Purkinje cell (primary cell): ENCODE data around the gene C5orf15. TPM values are rescaled to one million over a fixed set of nuclear protein-coding genes. Genes with fewer than 3 reads are reported as not detected.

Experiments
- polyA plus RNA-seq: library from polyadenylated mRNA; unstranded; fragments of >200 nt; fragmentation: Nextera tagmentation; gene quantifications from 2 replicates; pipeline ENCODE4 v1.2.1, GENCODE V29; 2014

The C5orf15 gene
- 75.1 and 92.1 TPM in 2 replicates for polyA plus RNA-seq

GRCh38 chr5:133968204-133968980 is at the start of gene C5orf15:
C5orf15 (minus strand) TSS chr5:133968625; CDS start chr5:133968584, 41 bp downstream.

GRCh38 chr5:134004626-134005416 is 36.4 kb upstream of the C5orf15 start, which contains the start of gene VDAC1:
VDAC1 (minus strand) TSS chr5:134004975; CDS start chr5:133993012, 11,963 bp downstream.

Other genes starting within 250 kb of the C5orf15 start
- gene VDAC1, start 36.4 kb upstream of the C5orf15 start, polyA plus RNA-seq = 433 and 434 TPM in 2 replicates
- gene TCF7, start 146.1 kb upstream of the C5orf15 start, polyA plus RNA-seq = 0.11 TPM in 1 of 2 replicates, not detected in the other
- 2,494 and 3,378 TPM in 2 replicates for gene SKP1, start 208.3 kb upstream of the C5orf15 start, polyA plus RNA-seq